Endothelial cell of umbilical vein (primary cell): ENCODE data around the gene GNGT2. TPM values are rescaled to one million over a fixed set of nuclear protein-coding genes. Genes with fewer than 3 reads are reported as not detected.

Experiments
- BruUV-seq: library from RNA; stranded (reverse); fragments of 400-500 nt; replicated peaks from 2 replicates; lab custom pipeline; 2021; lab: Mats Ljungman, UMichigan
- CTCF ChIA-PET: fragments of 300-600, 350-600 bp; sonication (Branson Sonifier 250); formaldehyde crosslinking; loops from one replicate; lab custom pipeline; 2021; ENCODE audit warnings: antibody characterized with exemption, inconsistent platforms; lab: Charles Lee
- POLR2A ChIA-PET: fragments of 300-600, 350-600 bp; sonication (Branson Sonifier 250); formaldehyde crosslinking; loops from one replicate; lab custom pipeline; 2021; ENCODE audit warnings: antibody characterized with exemption, inconsistent platforms; lab: Charles Lee
- DNase-seq: peaks from one replicate; pipeline ENCODE4 v3.0.0-alpha.2; 2011; ENCODE audit warnings: low read depth, low spot score
- FAIRE-seq: peaks from 2 replicates; lab custom pipeline; 2011; peaks lifted over from hg19 to GRCh38; lab: Jason Lieb, UNC
- H2AFZ ChIP-seq: 2 replicates; pipeline ENCODE4 v1.6.0; 2012; ENCODE audit warnings: low read depth, low read length, control low read depth, inconsistent platforms
- H3K27ac ChIP-seq: 2 replicates; pipeline ENCODE4 v1.5.1; 2011; ENCODE audit warnings: low read depth, mild to moderate bottlenecking, control low read depth, low read length, moderate library complexity; ENCODE audit not compliant: insufficient read depth
- H3K27me3 ChIP-seq, 2 experiments: 2 replicates each; pipeline versions ENCODE4 v1.6.0 to v1.6.1; 2011; ENCODE audit warnings: low read length in 2 of 2, mixed read lengths in 1 of 2; ENCODE audit not compliant: control insufficient read depth in 2 of 2, insufficient read depth in 2 of 2
- H3K36me3 ChIP-seq, 2 experiments: 2 replicates in 1 of 2; 3 replicates in 1 of 2; pipeline ENCODE4 v1.5.1; 2011; ENCODE audit warnings: low read length in 2 of 2, mild to moderate bottlenecking in 1 of 2, moderate library complexity in 1 of 2; ENCODE audit not compliant: control insufficient read depth in 2 of 2, insufficient read depth in 2 of 2; ENCODE audit errors: extremely low read depth in 1 of 2
- H3K4me1 ChIP-seq: 3 replicates; pipeline ENCODE4 v1.5.1; 2011; ENCODE audit warnings: mild to moderate bottlenecking, low read length; ENCODE audit not compliant: control insufficient read depth, insufficient read depth; ENCODE audit errors: extremely low read depth
- H3K4me2 ChIP-seq: 2 replicates; pipeline ENCODE4 v1.6.1; 2011; ENCODE audit warnings: low read length, control low read depth, mixed read lengths; ENCODE audit not compliant: insufficient read depth
- H3K4me3 ChIP-seq, 3 experiments: fragments of 200-600 bp in 1 of 3; sonication (generic), shearing (Covaris generic) in 1 of 3; replicated peaks in 1 of 3; 2 replicates each; pipeline ENCODE4 v1.5.1; 2011 to 2016; ENCODE audit warnings: control low read depth in 3 of 3, low read length in 3 of 3, mild to moderate bottlenecking in 2 of 3, inconsistent platforms in 1 of 3, low read depth in 1 of 3, moderate library complexity in 1 of 3; ENCODE audit not compliant: insufficient read depth in 1 of 3
- H3K79me2 ChIP-seq: 2 replicates; pipeline ENCODE4 v1.6.0; 2012; ENCODE audit warnings: low read length, inconsistent platforms; ENCODE audit not compliant: control insufficient read depth, insufficient read depth
- H3K9ac ChIP-seq: replicated peaks from 2 replicates; pipeline ENCODE3; 2011; ENCODE audit warnings: low read length, control low read depth; ENCODE audit not compliant: insufficient read depth; ENCODE audit errors: extremely low read depth
- H3K9me1 ChIP-seq: replicated peaks from 3 replicates; pipeline ENCODE4 v1.6.0; 2011; ENCODE audit warnings: mild to moderate bottlenecking, low read length; ENCODE audit not compliant: control insufficient read depth, insufficient read depth; ENCODE audit errors: extremely low read depth
- H3K9me3 ChIP-seq: replicated peaks from 2 replicates; pipeline ENCODE4 v1.5.1; 2012; ENCODE audit warnings: low read length, inconsistent platforms; ENCODE audit not compliant: control insufficient read depth, insufficient read depth
- H4K20me1 ChIP-seq: replicated peaks from 2 replicates; pipeline ENCODE3; 2011; ENCODE audit warnings: mild to moderate bottlenecking, low read length; ENCODE audit not compliant: control insufficient read depth, insufficient read depth; ENCODE audit errors: extremely low read depth
- CTCF ChIP-seq, 2 donors: IDR thresholded peaks; 1 replicate in 1 of 2; 2 replicates in 1 of 2; pipeline ENCODE4 v1.5.1; 2011; ENCODE audit warnings: low read length in 2 of 2, mild to moderate bottlenecking in 2 of 2, moderate library complexity in 2 of 2, control low read depth in 1 of 2, inconsistent platforms in 1 of 2, low read depth in 1 of 2; ENCODE audit not compliant: insufficient read depth in 1 of 2; ENCODE audit errors: extremely low read depth in 1 of 2
- EZH2 ChIP-seq: IDR thresholded peaks from 2 replicates; pipeline ENCODE4 v1.6.1; 2012; ENCODE audit warnings: borderline replicate concordance, low read depth, mild to moderate bottlenecking, moderate library complexity, low read length, inconsistent platforms; ENCODE audit not compliant: severe bottlenecking
- FOS ChIP-seq: IDR thresholded peaks from 2 replicates; pipeline ENCODE4 v1.6.1; 2011; ENCODE audit warnings: mild to moderate bottlenecking, low read length, moderate library complexity, borderline replicate concordance; ENCODE audit not compliant: insufficient read depth
- GATA2 ChIP-seq: IDR thresholded peaks from 2 replicates; pipeline ENCODE4 v1.7.0; 2011; ENCODE audit warnings: low read depth, mild to moderate bottlenecking, moderate library complexity, mixed read lengths, low read length; ENCODE audit not compliant: insufficient read length, insufficient read depth
- JUN ChIP-seq: IDR thresholded peaks from 2 replicates; pipeline ENCODE4 v1.6.1; 2011; ENCODE audit warnings: borderline replicate concordance, low read depth; ENCODE audit not compliant: insufficient read length, insufficient read depth
- MYC ChIP-seq: IDR thresholded peaks from one replicate; pipeline ENCODE4 v1.6.1; 2011; ENCODE audit warnings: mild to moderate bottlenecking, low read depth, low read length
- POLR2A ChIP-seq: IDR thresholded peaks from 2 replicates; pipeline ENCODE4 v1.6.1; 2012; ENCODE audit warnings: low read depth, mild to moderate bottlenecking, control low read depth, low read length
- POLR2AphosphoS5 ChIP-seq: IDR thresholded peaks from 2 replicates; pipeline ENCODE4 v1.6.1; 2012; ENCODE audit warnings: low read depth, mild to moderate bottlenecking, control low read depth, low read length, moderate library complexity; ENCODE audit not compliant: insufficient read depth
- dilution Hi-C: fragments of 300-500 bp; cut with MboI; formaldehyde crosslinking; loops from one replicate; pipeline ENCODE4 v1.15.0; 2019; ENCODE audit warnings: low sequenced_read_pairs; ENCODE audit not compliant: extremely low pct_ligation_motif_present
- intact Hi-C: fragments of 100-400 bp; cut with micrococcal nuclease; formaldehyde crosslinking; loops from one replicate; pipeline ENCODE4 v1.10.0; 2022
- polyA plus RNA-seq, 4 experiments: library from polyadenylated mRNA; depleted of rRNA in 3 of 4; stranded (reverse) in 3 of 4; unstranded in 1 of 4; fragments of >200 nt; gene quantifications; 2 replicates each; pipeline versions ENCODE4 v1.2.1 to v1.2.3, GENCODE V29; 2011 to 2012; ENCODE audit warnings: missing spikeins in 1 of 4
- total RNA-seq: library from RNA; stranded (reverse); gene quantifications from 2 replicates; pipeline ENCODE4 v1.2.3, GENCODE V29; 2021
- TF ChIP-seq, protein P1 (sequence below): IDR thresholded peaks from 2 replicates; pipeline ENCODE4 v1.6.1; 2011; ENCODE audit not compliant: insufficient read depth, insufficient read length

GNGT2 gene
- total and polyA plus RNA-seq, 2 donors (not counting 3 experiments of a cell fraction or from before 2014, with no cell fraction given): 2.8 to 3.8 TPM

DNA sequence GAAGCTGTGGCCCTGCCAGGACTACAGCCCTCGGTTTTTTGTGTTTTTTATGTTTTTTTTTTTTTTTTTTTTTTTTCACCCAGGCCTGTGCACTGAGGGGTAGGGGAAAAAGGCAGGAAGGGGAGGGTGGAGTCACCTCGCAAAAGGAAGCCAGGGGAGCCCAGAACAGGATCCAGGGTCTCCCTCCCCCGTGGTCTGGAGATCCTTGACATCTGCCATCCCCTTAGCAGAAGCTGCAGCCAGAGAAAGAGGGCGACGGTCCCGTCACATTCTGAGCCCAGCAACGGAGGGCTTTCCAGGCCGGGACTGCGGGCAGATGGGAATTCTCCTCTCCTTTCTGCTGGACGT lies 49.3 kb upstream of the GNGT2 start:
- POLR2A ChIA-PET: no interaction called here
- dilution Hi-C loops: no loop called here
- Histone ChIP-seq H2AFZ (peak overlapping the region; percentile 91), H3K79me2 (no peaks in the 10 kb centered on the region), H3K9me3 (no peaks in the 10 kb centered on the region), H3K27me3 (no peaks in the 10 kb centered on the region), H3K27ac (peak overlapping the region; percentile 85), H3K4me2 (peak overlapping the region; percentile 83), H3K9ac (peak overlapping the region; percentile 85), H3K4me1 (peaks cover 14% of the 10 kb centered on the region), H3K36me3 (no peaks in the 10 kb centered on the region), H3K4me3 (peak overlapping the region; percentile 43 to 51 (median 51)), H4K20me1 (no peaks in the 10 kb centered on the region), H3K9me1 (no peaks in the 10 kb centered on the region)
- TF ChIP-seq EZH2: no peak
- TF ChIP-seq POLR2A: no peak
- TF ChIP-seq MYC: no peak
- no peak for TF ChIP-seq POLR2AphosphoS5
- TF ChIP-seq, protein P1, sequence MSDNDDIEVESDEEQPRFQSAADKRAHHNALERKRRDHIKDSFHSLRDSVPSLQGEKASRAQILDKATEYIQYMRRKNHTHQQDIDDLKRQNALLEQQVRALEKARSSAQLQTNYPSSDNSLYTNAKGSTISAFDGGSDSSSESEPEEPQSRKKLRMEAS: no peak
- TF ChIP-seq CTCF (IDR thresholded peaks at IDR 0.05; ENCODE audit: extremely low read depth in 1 of 2, insufficient read depth in 1 of 2, low read depth in 1 of 2, low read length in 2 of 2): no peak
- TF ChIP-seq GATA2: no peak
- no peak for TF ChIP-seq FOS
- TF ChIP-seq JUN: no peak
- TSS peak; percentile 69 for BruUV-seq
- no peak for DNase-seq
- intact Hi-C loops: loop anchor here (1.0 to 2.0 kb wide), 2 partner anchors 29 to 67 kb away; partner anchors contain the start of gene PHOSPHO1
- no peak for FAIRE-seq
- CTCF ChIA-PET: interaction anchor here (0.9 to 2.2 kb wide), 8 partner anchors 12 to 79 kb away, joined by 3 to 12 read pairs (median 4); no protein-coding TSS in a partner anchor
